ENCODE measurements around the gene GPR32.

Gene GPR32

GRCh38 chr19:50812474-50812873 is 42.2 kb downstream of the GPR32 start:
- Histone ChIP-seq H3K36me3 (ENCODE audit: control insufficient read depth, insufficient read depth, low read length, severe bottlenecking) (no peaks in the 10 kb centered on the region), H3K4me1 (ENCODE audit: control insufficient read depth, insufficient read depth, low read length) (peaks cover 2% of the 10 kb centered on the region), H3K27me3 (replicated peaks; ENCODE audit: control insufficient read depth, insufficient read depth, low read length) (peaks cover 18% of the 10 kb centered on the region), H3K4me3 (ENCODE audit: low read length) (no peak overlapping the region), H3K9ac (ENCODE audit: low read length) (no peak overlapping the region), H3K9me3 (ENCODE audit: control insufficient read depth, low read length) (peaks cover 5% of the 10 kb centered on the region)
- DNase-seq (ENCODE audit: low read depth): no peak

GRCh38 chr19:50814883-50815282 is 44.6 kb downstream of the GPR32 start:
- Histone ChIP-seq H3K4me3 (ENCODE audit: low read length) (no peak overlapping the region), H3K9me3 (ENCODE audit: control insufficient read depth, low read length) (peaks cover 5% of the 10 kb centered on the region), H3K4me1 (ENCODE audit: control insufficient read depth, insufficient read depth, low read length) (peaks cover 4% of the 10 kb centered on the region), H3K9ac (ENCODE audit: low read length) (no peak overlapping the region), H3K36me3 (ENCODE audit: control insufficient read depth, insufficient read depth, low read length, severe bottlenecking) (no peaks in the 10 kb centered on the region), H3K27me3 (replicated peaks; ENCODE audit: control insufficient read depth, insufficient read depth, low read length) (peaks cover 39% of the 10 kb centered on the region)
- no peak for DNase-seq (ENCODE audit: low read depth)

GRCh38 chr19:50815439-50815838 is 45.2 kb downstream of the GPR32 start:
- peaks cover 41% of the 10 kb centered on the region for H3K27me3 ChIP-seq (replicated peaks; ENCODE audit: control insufficient read depth, insufficient read depth, low read length)
- peaks cover 4% of the 10 kb centered on the region for H3K4me1 ChIP-seq (ENCODE audit: control insufficient read depth, insufficient read depth, low read length)
- peaks cover 5% of the 10 kb centered on the region for H3K9me3 ChIP-seq (ENCODE audit: control insufficient read depth, low read length)
- no peaks in the 10 kb centered on the region for H3K36me3 ChIP-seq (ENCODE audit: control insufficient read depth, insufficient read depth, low read length, severe bottlenecking)
- DNase-seq (ENCODE audit: low read depth): no peak
- no peak overlapping the region for H3K4me3 ChIP-seq (ENCODE audit: low read length)
- no peak overlapping the region for H3K9ac ChIP-seq (ENCODE audit: low read length)

GRCh38 chr19:50817941-50818858 is 47.9 kb downstream of the GPR32 start:
- DNase-seq (ENCODE audit: low read depth): peak; percentile 24
- Histone ChIP-seq H3K9ac (ENCODE audit: low read length) (no peak overlapping the region), H3K27me3 (replicated peaks; ENCODE audit: control insufficient read depth, insufficient read depth, low read length) (peaks cover 56% of the 10 kb centered on the region), H3K4me1 (ENCODE audit: control insufficient read depth, insufficient read depth, low read length) (peaks cover 4% of the 10 kb centered on the region), H3K4me3 (ENCODE audit: low read length) (no peak overlapping the region), H3K9me3 (ENCODE audit: control insufficient read depth, low read length) (peaks cover 5% of the 10 kb centered on the region), H3K36me3 (ENCODE audit: control insufficient read depth, insufficient read depth, low read length, severe bottlenecking) (no peaks in the 10 kb centered on the region)

- peaks cover 5% of the 10 kb centered on the region for H3K9me3 ChIP-seq (ENCODE audit: control insufficient read depth, low read length)
- H3K4me1 ChIP-seq (ENCODE audit: control insufficient read depth, insufficient read depth, low read length): peaks cover 4% of the 10 kb centered on the region
- H3K27me3 ChIP-seq (replicated peaks; ENCODE audit: control insufficient read depth, insufficient read depth, low read length): peaks cover 56% of the 10 kb centered on the region
- no peak overlapping the region for H3K4me3 ChIP-seq (ENCODE audit: low read length)
- DNase-seq (ENCODE audit: low read depth): no peak
- no peaks in the 10 kb centered on the region for H3K36me3 ChIP-seq (ENCODE audit: control insufficient read depth, insufficient read depth, low read length, severe bottlenecking)
- no peak overlapping the region for H3K9ac ChIP-seq (ENCODE audit: low read length)
Measured at GRCh38 chr19:50818859-50819472, 48.7 kb downstream of the GPR32 start.

GRCh38 chr19:50819636-50820035 is 49.4 kb downstream of the GPR32 start:
- H3K4me1 ChIP-seq (ENCODE audit: control insufficient read depth, insufficient read depth, low read length): peaks cover 4% of the 10 kb centered on the region
- H3K27me3 ChIP-seq (replicated peaks; ENCODE audit: control insufficient read depth, insufficient read depth, low read length): peaks cover 59% of the 10 kb centered on the region
- H3K9me3 ChIP-seq (ENCODE audit: control insufficient read depth, low read length): peaks cover 5% of the 10 kb centered on the region
- no peak overlapping the region for H3K9ac ChIP-seq (ENCODE audit: low read length)
- no peak for DNase-seq (ENCODE audit: low read depth)
- H3K36me3 ChIP-seq (ENCODE audit: control insufficient read depth, insufficient read depth, low read length, severe bottlenecking): no peaks in the 10 kb centered on the region
- H3K4me3 ChIP-seq (ENCODE audit: low read length): no peak overlapping the region

GRCh38 chr19:50820086-50820485 is 49.8 kb downstream of the GPR32 start:
- no peaks in the 10 kb centered on the region for H3K36me3 ChIP-seq (ENCODE audit: control insufficient read depth, insufficient read depth, low read length, severe bottlenecking)
- H3K27me3 ChIP-seq (replicated peaks; ENCODE audit: control insufficient read depth, insufficient read depth, low read length): peaks cover 55% of the 10 kb centered on the region
- H3K9me3 ChIP-seq (ENCODE audit: control insufficient read depth, low read length): peaks cover 5% of the 10 kb centered on the region
- H3K4me1 ChIP-seq (ENCODE audit: control insufficient read depth, insufficient read depth, low read length): peaks cover 4% of the 10 kb centered on the region
- no peak for DNase-seq (ENCODE audit: low read depth)
- no peak overlapping the region for H3K9ac ChIP-seq (ENCODE audit: low read length)
- no peak overlapping the region for H3K4me3 ChIP-seq (ENCODE audit: low read length)

GRCh38 chr19:50820549-50821247 is 50.4 kb downstream of the GPR32 start:
- peaks cover under 1% of the 10 kb centered on the region for H3K9me3 ChIP-seq (ENCODE audit: control insufficient read depth, low read length)
- H3K36me3 ChIP-seq (ENCODE audit: control insufficient read depth, insufficient read depth, low read length, severe bottlenecking): no peaks in the 10 kb centered on the region
- no peak for DNase-seq (ENCODE audit: low read depth)
- peaks cover 4% of the 10 kb centered on the region for H3K4me1 ChIP-seq (ENCODE audit: control insufficient read depth, insufficient read depth, low read length)
- H3K9ac ChIP-seq (ENCODE audit: low read length): no peak overlapping the region
- H3K27me3 ChIP-seq (replicated peaks; ENCODE audit: control insufficient read depth, insufficient read depth, low read length): peaks cover 55% of the 10 kb centered on the region
- H3K4me3 ChIP-seq (ENCODE audit: low read length): no peak overlapping the region

- Histone ChIP-seq H3K27me3 (replicated peaks; ENCODE audit: control insufficient read depth, insufficient read depth, low read length) (peaks cover 56% of the 10 kb centered on the region), H3K9me3 (ENCODE audit: control insufficient read depth, low read length) (no peaks in the 10 kb centered on the region), H3K4me1 (ENCODE audit: control insufficient read depth, insufficient read depth, low read length) (peaks cover 4% of the 10 kb centered on the region), H3K36me3 (ENCODE audit: control insufficient read depth, insufficient read depth, low read length, severe bottlenecking) (no peaks in the 10 kb centered on the region), H3K9ac (ENCODE audit: low read length) (no peak overlapping the region), H3K4me3 (ENCODE audit: low read length) (no peak overlapping the region)
- DNase-seq (ENCODE audit: low read depth): no peak
Measured at GRCh38 chr19:50821248-50821612, 51.0 kb downstream of the GPR32 start.

All from adipocyte (in vitro differentiated cells).